Femur (tissue), 1 donor: ENCODE data around the gene SEMA6B.

Experiments used
- DNase-seq: peaks from one replicate; pipeline ENCODE4 v3.0.0-alpha.2; 2017

SEMA6B gene

GRCh38 chr19:4506449-4507149, 52.9 kb downstream of the SEMA6B start:
- DNase-seq: no peak

GRCh38 chr19:4505570-4506448, 53.7 kb downstream of the SEMA6B start:
- DNase-seq: no peak

GRCh38 chr19:4504891-4505569, 54.5 kb downstream of the SEMA6B start:
- no peak for DNase-seq

GRCh38 chr19:4504297-4504701, 55.2 kb downstream of the SEMA6B start:
- DNase-seq: peak; percentile 72

GRCh38 chr19:4503825-4504170, 55.7 kb downstream of the SEMA6B start:
- no peak for DNase-seq

- no peak for DNase-seq
Observed at GRCh38 chr19:4503132-4503824, 56.2 kb downstream of the SEMA6B start.

GRCh38 chr19:4502282-4503131, 57.0 kb downstream of the SEMA6B start:
- DNase-seq: no peak

- DNase-seq: no peak
Observed at GRCh38 chr19:4501691-4502090, 57.8 kb downstream of the SEMA6B start.

GRCh38 chr19:4500841-4501591, 58.5 kb downstream of the SEMA6B start:
- no peak for DNase-seq

- no peak for DNase-seq
Observed at GRCh38 chr19:4499855-4500254, 59.6 kb downstream of the SEMA6B start.

- DNase-seq: no peak
Observed at GRCh38 chr19:4499318-4499717, 60.2 kb downstream of the SEMA6B start.

GRCh38 chr19:4498694-4499093, 60.8 kb downstream of the SEMA6B start:
- DNase-seq: no peak

- no peak for DNase-seq
Observed at GRCh38 chr19:4497770-4498389, 61.6 kb downstream of the SEMA6B start.

- DNase-seq: no peak
Observed at GRCh38 chr19:4496304-4496703, 63.2 kb downstream of the SEMA6B start.

- DNase-seq: no peak
Observed at GRCh38 chr19:4495471-4495870, 64.0 kb downstream of the SEMA6B start.

- DNase-seq: no peak
Observed at GRCh38 chr19:4494691-4495064, 64.8 kb downstream of the SEMA6B start.

- no peak for DNase-seq
Observed at GRCh38 chr19:4493929-4494690, 65.4 kb downstream of the SEMA6B start.

- no peak for DNase-seq
Observed at GRCh38 chr19:4493104-4493928, 66.2 kb downstream of the SEMA6B start.
